DMS114 treated with DMSO at 0.1 percent for 48 hours (cell line): ENCODE measurements around the gene MRAP2.
"Not testable (repeated sequence)": the region's sequence is repeated elsewhere in the genome, so short reads cannot be mapped to it uniquely, and the experiment has no call there.

ENCODE experiments used
- DNase-seq: peaks from one replicate; lab custom pipeline; 2025; ENCODE audit not compliant: unreplicated experiment; lab: John Stamatoyannopoulos, UW

The MRAP2 gene

GRCh38 chr6:84028350-84028749 is 5.2 kb upstream of the MRAP2 start:
- DNase-seq: no peak

- DNase-seq: not testable (repeated sequence)
Observed at GRCh38 chr6:84032000-84032399, 1.6 kb upstream of the MRAP2 start.

- DNase-seq: no peak
Observed at GRCh38 chr6:84035484-84035883, 1.9 kb downstream of the MRAP2 start.

- DNase-seq: no peak
Observed at GRCh38 chr6:84037425-84038089, 4.0 kb downstream of the MRAP2 start.

- DNase-seq: no peak
Observed at GRCh38 chr6:84042603-84043002, 9.0 kb downstream of the MRAP2 start.

- DNase-seq: no peak
Observed at GRCh38 chr6:84043555-84043954, 10.0 kb downstream of the MRAP2 start.

GRCh38 chr6:84046755-84047154 is 13.2 kb downstream of the MRAP2 start:
- no peak for DNase-seq

GRCh38 chr6:84048588-84048987 is 15.0 kb downstream of the MRAP2 start:
- DNase-seq: no peak

GRCh38 chr6:84050408-84050807 is 16.8 kb downstream of the MRAP2 start:
- no peak for DNase-seq

- DNase-seq: no peak
Observed at GRCh38 chr6:84052204-84052882, 18.8 kb downstream of the MRAP2 start.

- DNase-seq: no peak
Observed at GRCh38 chr6:84052883-84053241, 19.3 kb downstream of the MRAP2 start.

GRCh38 chr6:84055647-84056046 is 22.1 kb downstream of the MRAP2 start:
- DNase-seq: no peak

GRCh38 chr6:84057908-84058307 is 24.3 kb downstream of the MRAP2 start:
- DNase-seq: no peak

GRCh38 chr6:84059082-84059481 is 25.5 kb downstream of the MRAP2 start:
- DNase-seq: no peak

GRCh38 chr6:84061174-84061573 is 27.6 kb downstream of the MRAP2 start:
- no peak for DNase-seq

- no peak for DNase-seq
Observed at GRCh38 chr6:84061613-84062398, 28.2 kb downstream of the MRAP2 start.

- no peak for DNase-seq
Observed at GRCh38 chr6:84062519-84063154, 29.1 kb downstream of the MRAP2 start.

- no peak for DNase-seq
Observed at GRCh38 chr6:84065693-84066290, 32.2 kb downstream of the MRAP2 start.

GRCh38 chr6:84066536-84066935 is 33.0 kb downstream of the MRAP2 start:
- DNase-seq: no peak

- not testable (repeated sequence) for DNase-seq
Observed at GRCh38 chr6:84068873-84069272, 35.3 kb downstream of the MRAP2 start.

- DNase-seq: no peak
Observed at GRCh38 chr6:84072442-84072997, 38.9 kb downstream of the MRAP2 start.
